Regular cardiac myocyte (primary cell): ENCODE results near the gene PAGR1. TPM values are rescaled to one million over a fixed set of nuclear protein-coding genes. Genes with fewer than 3 reads are reported as not detected.

Source experiments
- total RNA-seq: library from RNA; depleted of rRNA; stranded (reverse); fragments of >200 nt; gene quantifications from 2 replicates; pipeline ENCODE4 v1.2.3, GENCODE V29; 2014

PAGR1 gene
- 12.7 and 32.4 TPM in 2 replicates for total RNA-seq

DNA sequence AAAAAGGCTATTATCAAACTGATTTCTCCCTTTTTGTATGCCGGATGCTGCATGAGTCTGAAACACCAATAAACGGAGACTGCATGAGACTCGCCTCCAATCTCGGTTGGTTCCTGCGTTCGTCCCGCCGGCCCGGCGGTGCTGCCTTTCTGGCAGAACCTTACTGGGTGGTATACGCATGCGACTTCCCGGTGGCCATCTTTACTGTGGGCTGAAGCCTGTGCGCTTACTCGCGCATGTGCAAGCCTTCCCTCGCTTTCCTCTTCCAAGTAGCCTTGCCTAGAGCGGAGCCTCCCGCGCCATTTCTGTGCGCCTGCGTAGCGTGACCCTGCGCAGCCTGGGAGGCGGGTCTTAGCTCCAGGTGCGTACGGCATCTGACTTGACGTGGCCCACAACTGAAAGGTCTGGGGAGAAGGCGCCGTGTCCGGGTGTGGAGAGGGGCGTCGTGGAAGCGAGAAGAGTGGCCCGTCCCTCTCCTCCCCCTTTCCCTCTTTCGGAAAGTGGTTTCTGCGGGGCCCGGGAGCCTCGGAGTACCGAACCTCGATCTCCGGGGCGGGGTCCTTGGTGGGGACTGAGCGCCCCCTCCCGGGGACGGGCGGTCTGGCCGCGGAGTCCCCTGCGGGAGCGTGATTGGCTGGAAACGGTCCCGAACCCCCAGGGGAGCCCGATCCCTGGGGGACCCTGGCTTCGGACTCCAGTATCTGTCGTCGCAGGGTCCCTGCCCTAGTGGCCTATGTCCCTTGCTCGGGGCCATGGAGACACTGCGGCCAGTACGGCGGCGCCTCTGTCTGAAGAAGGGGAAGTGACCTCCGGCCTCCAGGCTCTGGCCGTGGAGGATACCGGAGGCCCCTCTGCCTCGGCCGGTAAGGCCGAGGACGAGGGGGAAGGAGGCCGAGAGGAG, at the start of gene PAGR1:
Gene PAGR1 (plus strand): TSS at position 360 of the 901 bp plus-strand sequence. CDS start 374 bp downstream, at position 734.

DNA sequence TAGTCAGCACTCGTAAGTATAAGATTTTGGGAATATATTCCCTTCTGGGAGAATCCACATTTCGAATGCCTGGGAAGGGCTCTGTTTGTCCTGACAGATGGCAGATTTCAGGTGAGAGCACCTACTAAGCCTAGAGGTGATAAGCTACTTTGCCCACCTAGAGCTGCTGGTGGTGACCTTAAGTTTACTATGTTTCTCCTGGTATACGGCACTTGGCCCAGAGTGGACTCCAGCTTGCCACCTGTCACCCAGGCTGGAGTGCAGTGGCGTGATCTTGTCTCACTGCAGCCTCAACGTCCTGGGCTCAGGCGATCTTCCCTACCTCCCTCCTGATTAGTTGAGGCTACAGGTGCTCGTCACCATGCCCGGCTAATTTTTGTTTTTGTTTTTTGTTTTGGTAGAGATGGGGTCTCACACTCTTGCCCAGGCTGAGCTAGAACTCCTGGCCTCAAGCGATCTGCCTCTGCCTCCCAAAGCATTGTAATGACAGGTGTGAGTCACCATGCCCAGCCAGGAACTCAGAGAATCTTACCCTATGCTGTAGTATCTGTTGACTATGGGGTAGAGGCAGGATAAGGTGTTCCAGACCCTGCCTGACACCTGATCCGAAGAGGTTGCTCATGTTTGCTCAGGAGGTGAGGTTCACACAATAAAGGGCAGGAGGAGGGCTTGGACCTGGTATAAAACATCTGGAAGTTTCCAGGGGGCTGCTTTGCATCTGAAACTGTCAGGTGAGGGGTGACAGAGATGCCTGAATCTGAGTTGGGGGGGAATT, 38.2 kb upstream of the PAGR1 start, which contains the start of gene ZG16:
Gene ZG16 (plus strand): TSS at position 681 of the 775 bp plus-strand sequence. CDS start 1,011 bp downstream, outside the sequence.

DNA sequence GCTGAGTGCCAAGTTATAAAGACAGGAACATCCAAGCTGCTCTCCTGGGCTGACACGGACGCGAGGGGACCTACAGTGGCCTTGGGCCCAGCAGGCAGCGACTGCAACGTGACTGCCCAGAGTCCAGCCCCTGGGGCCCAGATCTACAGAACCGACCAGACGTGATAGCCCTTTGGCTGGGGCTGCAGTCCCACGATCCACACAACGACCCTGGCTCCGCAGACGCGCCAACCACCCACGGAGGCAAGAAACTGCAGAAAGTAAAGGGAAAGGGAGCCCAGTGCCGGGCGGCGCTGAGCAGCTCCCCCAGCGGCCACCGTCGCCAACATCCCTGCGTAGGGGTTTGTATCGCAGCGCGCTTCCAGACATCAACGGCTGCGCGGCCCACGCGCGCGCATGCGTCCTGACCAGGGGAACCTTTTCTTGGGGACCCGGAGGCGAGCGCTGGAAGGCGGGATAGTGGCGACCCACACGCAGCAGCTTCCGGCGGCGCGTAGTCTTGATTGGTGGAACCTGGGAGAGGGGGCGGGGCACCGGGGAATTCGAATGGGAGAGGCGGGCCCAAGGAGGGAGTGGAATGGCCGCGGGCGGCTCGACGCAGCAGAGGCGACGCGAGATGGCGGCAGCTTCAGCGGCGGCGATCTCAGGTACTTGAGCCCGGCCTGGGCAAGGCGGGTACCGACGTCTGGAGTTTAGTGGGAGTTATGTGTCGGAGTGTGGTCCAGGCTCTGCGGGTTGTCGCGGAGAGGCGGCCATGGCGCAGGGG, 25.6 kb upstream of the PAGR1 start, which contains the start of gene KIF22:
Gene KIF22 (plus strand): TSS at position 569 of the 766 bp plus-strand sequence. CDS start 9 bp downstream, at position 578.

DNA sequence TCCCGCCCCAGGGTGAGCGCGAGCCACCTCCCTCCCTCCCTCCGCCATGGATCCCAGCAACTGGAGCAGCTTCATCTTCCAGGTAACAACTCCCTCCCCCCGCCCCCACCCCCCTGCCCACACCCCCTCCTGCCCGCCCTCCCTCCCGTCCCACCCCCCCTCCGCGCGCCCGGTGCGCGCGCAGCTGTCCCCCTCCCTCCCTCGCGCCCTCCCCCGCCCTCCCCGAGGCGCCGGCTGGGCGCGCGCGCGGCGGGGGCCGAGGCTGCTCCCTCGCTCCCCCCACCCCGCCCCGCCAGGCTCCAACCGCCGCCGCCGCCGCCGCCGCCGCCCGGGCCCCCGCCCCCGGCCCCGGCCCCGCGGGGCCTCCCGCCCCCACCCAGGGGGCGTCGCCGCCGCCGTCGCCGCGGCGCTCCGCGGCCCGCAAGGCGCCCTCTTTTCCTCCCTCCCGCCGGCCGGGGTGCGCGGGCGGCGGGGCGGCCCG, 9.8 kb upstream of the PAGR1 start, which contains the start of gene MAZ:
Gene MAZ (plus strand): TSS at position 431 of the 481 bp plus-strand sequence. CDS start 173 bp downstream, outside the sequence.

DNA sequence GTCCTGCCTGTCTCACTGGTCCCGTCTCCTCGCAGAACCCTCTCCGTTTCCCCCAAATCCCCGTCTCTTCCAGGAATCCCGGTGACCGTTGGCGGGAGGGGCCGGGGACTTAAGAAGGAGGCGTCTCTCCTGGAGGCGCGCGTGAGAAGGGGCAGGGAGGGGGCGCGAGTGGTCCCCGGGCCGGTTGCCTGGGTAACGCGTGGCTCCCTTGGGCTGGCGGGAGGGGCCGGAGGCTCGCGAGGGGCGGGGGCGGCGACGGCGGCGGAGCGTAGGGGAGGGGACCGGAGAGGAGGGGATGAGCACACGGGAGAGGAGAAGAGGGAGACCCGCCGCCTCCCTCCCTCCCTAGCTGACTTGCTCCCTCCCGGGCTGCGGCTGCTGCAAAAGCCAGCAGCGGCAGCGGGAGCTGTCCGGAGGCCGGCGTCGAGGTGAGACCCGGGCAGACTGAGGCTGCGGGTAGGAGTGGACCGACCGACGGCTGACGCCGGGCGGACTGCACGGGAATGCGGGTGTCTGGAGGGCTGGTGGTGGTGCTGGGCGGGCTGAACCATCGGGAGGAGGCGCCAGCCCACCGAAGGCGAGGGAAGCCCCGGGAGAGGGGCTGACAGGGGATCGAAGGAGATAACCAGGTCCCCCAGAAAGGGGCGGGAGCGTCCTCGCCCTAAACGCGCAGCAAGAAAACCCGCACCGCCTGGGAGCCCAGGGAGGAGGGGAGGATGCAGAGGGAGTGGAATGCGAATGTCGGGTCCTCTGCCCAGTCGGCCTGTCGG, 3.9 kb upstream of the PAGR1 start, which contains the start of gene PRRT2:
Gene PRRT2 (plus strand): TSS at position 298 of the 770 bp plus-strand sequence. CDS start 862 bp downstream, outside the sequence.

DNA sequence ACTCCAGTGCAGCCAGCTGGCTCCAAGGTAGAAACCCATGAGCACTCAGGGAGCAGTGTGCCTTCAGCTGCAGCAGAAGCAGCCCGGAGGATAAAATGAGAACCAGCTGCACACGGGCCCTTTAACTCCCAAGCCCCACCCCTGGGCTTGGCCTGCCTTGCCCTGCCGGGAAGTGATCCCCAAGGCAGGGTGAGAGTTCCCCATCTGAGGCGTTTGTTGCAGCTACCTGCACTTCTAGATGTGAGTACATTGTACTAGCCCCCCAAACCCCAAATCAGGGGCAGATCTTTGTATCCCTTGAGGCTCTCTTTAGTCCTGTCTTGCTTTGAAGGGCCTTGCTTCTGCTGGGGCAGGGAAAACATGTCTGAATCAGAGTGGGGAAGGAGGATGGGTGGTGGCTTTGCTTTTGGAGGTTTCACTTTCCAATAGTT, 4.3 kb downstream of the PAGR1 start, which contains the start of gene MVP:
Gene MVP (plus strand): TSS at position 192 of the 431 bp plus-strand sequence. CDS start 10,088 bp downstream, outside the sequence.

DNA sequence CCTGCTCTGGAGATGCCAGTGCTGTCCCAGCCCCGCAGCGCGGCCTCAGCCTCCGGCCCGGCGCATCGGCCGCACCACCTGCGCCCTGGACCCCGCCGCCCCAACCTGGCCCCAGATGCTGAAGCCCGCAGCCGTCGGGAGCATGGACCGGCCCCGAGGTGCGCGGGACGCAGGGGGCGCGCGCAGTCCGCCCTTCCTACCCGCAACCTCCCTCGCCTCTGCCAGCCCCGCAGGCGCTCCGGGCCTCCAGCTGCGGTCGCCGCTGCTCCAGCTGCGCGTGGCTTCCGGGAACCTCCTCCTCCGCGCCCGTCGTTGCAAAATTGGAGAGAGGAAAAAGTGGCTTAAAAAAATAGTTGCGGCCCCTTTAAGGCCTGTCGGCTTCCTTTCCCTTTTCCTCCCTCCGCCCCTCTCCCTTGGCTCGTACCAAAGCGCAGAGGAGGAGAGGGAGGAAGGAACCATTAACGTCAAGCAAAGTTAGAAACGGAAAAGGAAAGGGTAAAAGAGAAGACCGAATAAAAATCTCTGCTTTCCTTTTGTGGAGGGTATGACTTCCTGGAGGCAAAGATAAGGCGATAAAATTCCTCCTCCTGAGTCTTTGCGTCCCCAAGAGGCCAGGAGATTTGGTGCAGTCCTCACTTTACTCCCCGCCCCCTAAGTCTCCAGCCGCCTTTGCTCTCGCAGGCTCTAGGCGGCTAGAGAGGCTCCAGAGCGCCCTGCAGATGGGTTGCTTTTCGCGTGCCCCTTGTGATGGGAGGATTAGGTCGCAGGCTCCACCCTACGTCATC, 47.1 kb downstream of the PAGR1 start, which contains the start of gene CDIPT:
Gene CDIPT (minus strand): TSS at position 343 of the 785 bp plus-strand sequence. CDS start 369 bp downstream, outside the sequence.

Other genes starting within 250 kb of the PAGR1 start
- gene SPN, start 152.9 kb upstream of the PAGR1 start, total RNA-seq: not detected in 2 replicates
- gene QPRT, start 137.0 kb upstream of the PAGR1 start, total RNA-seq: 10.9 and 22.8 TPM in 2 replicates
- not detected in 2 replicates for gene C16orf54, start 70.2 kb upstream of the PAGR1 start, total RNA-seq
- gene ZG16, start 37.9 kb upstream of the PAGR1 start, total RNA-seq: not detected in 2 replicates
- gene KIF22, start 25.4 kb upstream of the PAGR1 start, total RNA-seq: 15.2 and 94.1 TPM in 2 replicates
- 87.7 and 188 TPM in 2 replicates for gene MAZ, start 9.6 kb upstream of the PAGR1 start, total RNA-seq
- gene PRRT2, start 4.0 kb upstream of the PAGR1 start, total RNA-seq: 0.58 and 3.1 TPM in 2 replicates
- gene MVP, start 4.3 kb downstream of the PAGR1 start, total RNA-seq: 188 and 263 TPM in 2 replicates
- 86.8 and 102 TPM in 2 replicates for gene CDIPT, start 47.1 kb downstream of the PAGR1 start, total RNA-seq
- 3.5 and 10.4 TPM in 2 replicates for gene SEZ6L2, start 83.4 kb downstream of the PAGR1 start, total RNA-seq
- gene ASPHD1, start 84.3 kb downstream of the PAGR1 start, total RNA-seq: 13.0 and 15.3 TPM in 2 replicates
- 5.2 and 7.0 TPM in 2 replicates for gene KCTD13, start 110.1 kb downstream of the PAGR1 start, total RNA-seq
- 72.7 and 84.9 TPM in 2 replicates for gene TMEM219, start 145.9 kb downstream of the PAGR1 start, total RNA-seq
- 54.1 and 74.6 TPM in 2 replicates for gene TAOK2, start 157.7 kb downstream of the PAGR1 start, total RNA-seq
- 5.1 and 15.0 TPM in 2 replicates for gene HIRIP3, start 179.5 kb downstream of the PAGR1 start, total RNA-seq
- gene INO80E, start 180.1 kb downstream of the PAGR1 start, total RNA-seq: 19.4 and 20.5 TPM in 2 replicates
- gene DOC2A, start 194.9 kb downstream of the PAGR1 start, total RNA-seq: under 0.01 TPM in 1 of 2 replicates, not detected in the other
- gene C16orf92, start 207.0 kb downstream of the PAGR1 start, total RNA-seq: not detected in 2 replicates
- 0.19 TPM in 1 of 2 replicates, not detected in the other for gene TLCD3B, start 215.1 kb downstream of the PAGR1 start, total RNA-seq
- gene ALDOA, start 249.6 kb downstream of the PAGR1 start, total RNA-seq: 670 and 1,196 TPM in 2 replicates